Kidney epithelial cell (primary cell): ENCODE data around the gene MAD1L1. TPM values are rescaled to one million over a fixed set of nuclear protein-coding genes. Genes with fewer than 3 reads are reported as not detected.

Source experiments
- DNase-seq: peaks from one replicate; pipeline ENCODE4 v3.0.0-alpha.2; 2010; ENCODE audit warnings: low read depth
- H3K27me3 ChIP-seq: 2 replicates; pipeline ENCODE4 v1.6.0; 2011; ENCODE audit warnings: low read length; ENCODE audit not compliant: control insufficient read depth, insufficient read depth
- H3K36me3 ChIP-seq: 2 replicates; pipeline ENCODE4 v1.5.1; 2011; ENCODE audit warnings: low read length; ENCODE audit not compliant: control insufficient read depth, insufficient read depth
- H3K4me3 ChIP-seq: 2 replicates; pipeline ENCODE4 v1.5.1; 2011; ENCODE audit warnings: low read depth, mild to moderate bottlenecking, control low read depth, low read length
- total RNA-seq: library from RNA; depleted of rRNA; stranded (reverse); fragments of >200 nt; gene quantifications from 2 replicates; pipeline ENCODE4 v1.2.3, GENCODE V29; 2015
- TF ChIP-seq, protein P1 (sequence below): IDR thresholded peaks from 2 replicates; pipeline ENCODE4 v1.5.1; 2011; ENCODE audit warnings: mild to moderate bottlenecking, moderate library complexity, low read length, control low read depth, inconsistent platforms; ENCODE audit not compliant: insufficient read depth, poor library complexity, severe bottlenecking

The MAD1L1 gene
- total RNA-seq, 1 donor from 2014 or later = 61.2 TPM

DNA sequence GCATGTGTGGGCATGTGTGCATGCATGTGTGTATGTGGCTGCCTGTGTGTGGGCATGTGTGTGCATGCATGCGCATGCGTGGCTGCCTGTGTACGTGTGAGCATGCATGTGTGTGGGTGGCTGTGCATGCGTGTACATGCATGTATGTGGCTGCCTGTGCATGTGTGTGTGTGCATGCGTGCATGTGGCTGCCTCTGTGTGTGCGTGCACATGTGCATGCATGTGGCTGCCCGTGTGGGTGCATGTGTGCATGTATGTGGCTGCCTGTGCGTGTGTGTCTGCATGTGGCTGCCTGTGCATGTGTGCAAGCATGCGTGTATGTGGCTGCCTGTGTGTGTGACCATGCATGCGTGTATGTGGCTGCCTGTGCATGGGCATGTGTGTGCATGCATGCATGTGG lies 345.5 kb downstream of the MAD1L1 start:
- Histone ChIP-seq H3K27me3 (no peaks in the 10 kb centered on the region), H3K36me3 (no peaks in the 10 kb centered on the region), H3K4me3 (no peak overlapping the region)
- no peak for DNase-seq
- TF ChIP-seq, protein P1, sequence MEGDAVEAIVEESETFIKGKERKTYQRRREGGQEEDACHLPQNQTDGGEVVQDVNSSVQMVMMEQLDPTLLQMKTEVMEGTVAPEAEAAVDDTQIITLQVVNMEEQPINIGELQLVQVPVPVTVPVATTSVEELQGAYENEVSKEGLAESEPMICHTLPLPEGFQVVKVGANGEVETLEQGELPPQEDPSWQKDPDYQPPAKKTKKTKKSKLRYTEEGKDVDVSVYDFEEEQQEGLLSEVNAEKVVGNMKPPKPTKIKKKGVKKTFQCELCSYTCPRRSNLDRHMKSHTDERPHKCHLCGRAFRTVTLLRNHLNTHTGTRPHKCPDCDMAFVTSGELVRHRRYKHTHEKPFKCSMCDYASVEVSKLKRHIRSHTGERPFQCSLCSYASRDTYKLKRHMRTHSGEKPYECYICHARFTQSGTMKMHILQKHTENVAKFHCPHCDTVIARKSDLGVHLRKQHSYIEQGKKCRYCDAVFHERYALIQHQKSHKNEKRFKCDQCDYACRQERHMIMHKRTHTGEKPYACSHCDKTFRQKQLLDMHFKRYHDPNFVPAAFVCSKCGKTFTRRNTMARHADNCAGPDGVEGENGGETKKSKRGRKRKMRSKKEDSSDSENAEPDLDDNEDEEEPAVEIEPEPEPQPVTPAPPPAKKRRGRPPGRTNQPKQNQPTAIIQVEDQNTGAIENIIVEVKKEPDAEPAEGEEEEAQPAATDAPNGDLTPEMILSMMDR = no peak

DNA sequence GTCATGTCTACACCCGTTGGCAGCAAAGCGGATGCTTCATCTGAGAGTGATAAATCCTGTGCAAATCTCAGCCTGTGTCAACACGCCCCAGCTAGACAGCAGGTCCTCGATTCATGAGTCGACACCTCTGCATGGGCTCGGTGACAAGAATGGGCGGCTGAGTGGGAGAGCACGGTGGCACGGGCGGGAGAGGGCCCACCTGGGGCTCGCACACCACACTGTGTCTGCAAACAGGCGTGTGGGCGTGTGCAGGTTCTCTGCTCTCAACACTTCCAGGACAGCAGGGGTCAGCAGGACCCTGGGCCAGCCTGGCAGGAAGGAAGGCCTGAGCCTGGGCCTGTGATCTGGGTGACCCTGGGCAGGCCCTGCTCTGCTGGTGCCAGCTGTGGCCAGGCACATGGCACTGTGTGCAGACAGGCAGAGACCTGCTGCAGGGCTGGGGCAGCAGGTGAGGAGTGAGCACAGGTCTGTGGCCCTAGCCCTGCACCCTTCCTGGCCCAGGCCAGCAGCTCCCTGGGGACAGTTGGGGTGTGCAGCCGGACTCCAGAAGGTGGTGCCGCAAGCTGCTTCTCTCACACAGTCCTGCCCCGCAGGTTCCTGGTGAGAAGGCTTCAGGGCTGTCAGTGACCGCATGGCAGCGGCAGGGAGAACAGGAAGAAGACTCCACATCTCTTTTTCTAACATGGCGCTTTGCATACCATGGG lies 346.2 kb downstream of the MAD1L1 start:
- H3K4me3 ChIP-seq = no peak overlapping the region
- H3K36me3 ChIP-seq = no peaks in the 10 kb centered on the region
- no peak for DNase-seq
- TF ChIP-seq, protein P1 = no peak
- H3K27me3 ChIP-seq = no peaks in the 10 kb centered on the region

DNA sequence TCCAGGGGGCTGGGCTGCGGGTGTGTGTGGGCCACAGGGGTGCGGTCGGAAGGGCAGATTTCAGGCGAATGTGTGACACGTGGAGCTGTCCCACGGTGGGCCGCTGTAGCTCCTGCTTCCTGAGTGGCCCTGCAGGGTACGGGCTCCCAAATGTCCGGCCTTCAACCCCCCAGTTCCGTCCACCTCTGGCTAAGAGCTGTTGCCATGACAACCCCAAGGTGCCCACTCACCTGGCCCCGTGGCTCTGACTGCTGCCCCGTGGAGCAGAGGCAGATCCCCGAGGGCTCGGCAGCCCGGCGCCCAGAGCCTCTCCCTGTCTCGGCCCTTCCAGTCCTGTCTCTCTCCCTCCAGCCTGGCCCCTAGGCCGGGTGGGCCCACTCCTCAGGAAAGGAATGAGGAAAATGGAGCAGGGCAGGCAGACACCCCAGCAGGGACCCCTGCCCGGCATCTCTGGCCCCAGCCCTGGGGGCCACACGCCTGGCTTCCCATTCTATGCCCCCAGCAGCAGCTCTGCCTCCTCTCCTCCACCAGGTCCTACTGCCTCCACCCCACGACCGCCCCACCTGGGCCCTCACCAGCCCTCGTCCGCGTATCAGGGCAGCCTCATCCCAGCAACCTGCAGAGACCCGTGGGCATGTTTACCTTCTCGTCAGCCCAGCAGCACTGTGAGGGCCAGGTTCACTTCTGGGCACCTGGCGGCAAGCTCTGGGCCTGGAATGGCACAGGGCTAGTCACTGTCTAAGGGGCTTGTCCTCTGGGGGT lies 347.1 kb downstream of the MAD1L1 start:
- Histone ChIP-seq H3K27me3 (no peaks in the 10 kb centered on the region), H3K4me3 (no peak overlapping the region), H3K36me3 (no peaks in the 10 kb centered on the region)
- DNase-seq = no peak
- TF ChIP-seq, protein P1 = no peak

DNA sequence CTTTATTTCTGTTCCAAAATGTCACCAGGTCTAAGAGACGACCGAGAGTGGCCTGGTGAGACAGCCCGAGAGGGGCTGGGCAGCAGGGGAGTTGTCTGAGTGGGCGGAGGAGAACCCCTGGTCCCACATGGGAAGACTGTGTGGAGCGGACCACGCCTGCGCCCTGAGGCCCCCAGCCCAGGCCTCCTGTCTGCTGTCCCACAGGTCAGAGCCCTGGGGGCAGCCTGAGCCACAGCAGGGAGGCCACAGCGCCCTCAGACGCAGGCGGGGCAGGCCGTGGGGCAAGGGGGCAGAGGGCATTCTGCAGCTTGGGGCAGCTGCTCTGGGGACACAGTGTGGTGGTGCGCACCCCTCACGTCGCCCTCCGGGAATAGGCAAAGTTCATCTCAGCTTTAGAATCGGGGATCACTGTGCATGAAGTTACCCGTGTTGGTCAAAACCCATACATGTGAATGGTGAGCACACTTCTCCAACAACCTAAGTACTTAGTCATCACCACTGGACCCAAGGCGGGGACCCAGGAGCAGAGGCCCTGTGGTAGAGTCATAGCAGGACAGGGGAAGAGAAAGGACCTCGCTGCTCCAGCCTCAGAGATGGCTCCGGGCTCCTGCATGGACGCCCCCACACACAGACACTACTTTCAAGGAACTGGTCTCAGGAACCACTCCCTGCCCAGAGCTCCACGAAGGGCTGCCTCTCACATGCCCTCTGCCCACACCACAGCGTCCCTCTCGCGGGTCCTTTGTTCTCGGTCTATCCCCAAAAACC lies 348.0 kb downstream of the MAD1L1 start:
- no peak for DNase-seq

DNA sequence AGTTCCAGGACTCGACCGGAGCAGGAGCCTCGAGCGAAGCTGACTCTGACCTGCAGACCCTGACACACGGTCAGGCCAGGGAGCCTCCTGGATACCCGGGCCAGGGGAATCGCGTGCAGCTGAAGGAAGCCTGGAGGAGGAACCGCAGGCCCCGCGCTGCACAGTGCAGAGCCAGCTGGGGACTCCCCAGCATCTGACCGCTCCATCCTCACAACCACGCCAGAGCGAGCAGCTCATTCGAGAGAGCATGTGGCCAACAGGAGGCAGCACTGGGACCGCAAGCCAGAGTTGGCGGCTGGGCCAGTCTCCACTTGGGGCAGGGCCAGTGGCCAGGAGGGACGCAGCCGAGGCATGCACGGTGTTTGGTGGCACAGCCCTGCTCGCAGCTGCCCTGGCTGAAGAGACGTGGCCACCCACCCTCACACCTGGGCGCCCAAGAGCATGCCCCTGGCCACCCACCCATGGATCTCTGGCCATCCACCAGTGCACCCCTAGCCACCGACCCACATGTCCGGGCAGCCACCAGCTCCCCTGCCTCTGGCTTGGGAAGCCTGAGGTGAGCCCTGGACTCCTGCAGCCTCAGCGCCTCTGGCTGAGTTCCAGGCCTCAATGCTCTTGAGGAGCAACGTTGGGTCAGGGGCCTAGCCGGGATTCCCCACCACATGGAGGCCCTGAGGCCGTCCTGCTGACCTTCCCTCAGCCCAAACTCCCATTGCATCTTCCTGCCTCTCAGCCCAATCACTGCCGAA lies 348.7 kb downstream of the MAD1L1 start:
- H3K4me3 ChIP-seq = no peak overlapping the region
- no peaks in the 10 kb centered on the region for H3K36me3 ChIP-seq
- TF ChIP-seq, protein P1 = no peak
- no peaks in the 10 kb centered on the region for H3K27me3 ChIP-seq
- no peak for DNase-seq

More for the DNA sequence above, 348.0 kb downstream of the MAD1L1 start:
- no peaks in the 10 kb centered on the region for H3K27me3 ChIP-seq
- H3K4me3 ChIP-seq = no peak overlapping the region
- TF ChIP-seq, protein P1 = no peak
- H3K36me3 ChIP-seq = no peaks in the 10 kb centered on the region
